Activated CD4-positive, alpha-beta T cell treated with anti-CD3 and anti-CD28 coated beads for 48 hours (primary cell): ENCODE data around the gene EFL1.
A peak's percentile ranks its signal among the peaks of the same experiment; 100 is the strongest.
"Not testable (repeated sequence)": the region's sequence is repeated elsewhere in the genome, so short reads cannot be mapped to it uniquely, and the experiment has no call there.

Source experiments
- DNase-seq: peaks from one replicate; pipeline ENCODE4 v3.0.0-alpha.2; 2020

EFL1 gene

DNA sequence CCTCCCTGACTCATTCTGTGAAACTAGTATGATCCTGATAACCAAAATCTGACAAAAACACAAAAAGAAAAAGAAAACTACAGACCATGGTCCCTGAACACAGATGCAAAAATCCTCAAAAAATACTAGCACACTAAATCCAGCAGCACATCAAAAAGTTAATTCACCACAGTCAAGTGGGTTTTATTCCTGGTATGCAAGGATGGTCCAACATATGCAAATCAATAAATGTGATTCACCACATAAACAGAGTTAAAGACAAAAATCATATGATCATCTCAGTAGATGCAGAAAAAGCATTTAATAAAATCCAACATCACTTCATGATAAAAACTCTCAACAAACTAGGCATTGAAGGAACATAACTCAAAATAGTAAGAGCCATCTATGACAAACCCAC is 12.9 kb upstream of the EFL1 start:
- no peak for DNase-seq

DNA sequence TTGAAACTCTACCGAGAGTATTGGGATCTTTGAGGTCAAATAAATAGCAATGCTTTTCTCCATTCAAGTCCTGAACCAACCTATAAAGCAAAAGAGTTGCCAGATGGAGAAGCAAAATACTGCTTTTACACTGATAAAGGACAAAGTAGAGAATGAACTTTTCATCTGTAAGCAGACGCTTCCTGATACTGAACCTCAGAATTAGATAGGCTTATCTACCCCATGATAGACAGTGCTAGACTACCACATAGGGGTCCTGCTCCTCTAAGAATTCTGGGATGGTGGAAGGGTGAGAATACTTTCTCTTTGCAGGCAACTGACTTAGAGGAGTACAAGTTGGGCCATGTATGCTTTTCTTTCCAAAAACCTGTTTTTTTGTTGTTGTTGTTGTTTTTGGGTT is 9.6 kb upstream of the EFL1 start:
- no peak for DNase-seq

DNA sequence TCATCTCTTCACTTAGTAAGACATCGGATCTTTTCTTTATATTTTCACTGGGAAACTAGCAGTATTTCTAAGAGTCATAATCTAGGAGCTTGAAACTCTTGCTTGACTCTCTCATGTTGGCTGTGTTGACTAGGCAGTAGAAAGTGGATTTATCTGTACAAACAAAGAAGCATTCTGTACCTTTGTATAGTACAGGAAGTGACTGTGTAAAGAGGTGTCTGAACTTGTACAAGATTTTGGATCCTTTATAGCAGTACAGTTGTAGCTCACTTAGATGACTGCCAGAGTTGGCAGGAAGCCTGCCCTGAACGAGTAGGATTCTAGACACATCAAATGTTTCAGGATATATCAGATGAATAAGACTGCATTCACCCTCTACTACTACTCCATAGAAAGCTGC is 5.9 kb upstream of the EFL1 start:
- DNase-seq = not testable (repeated sequence)

DNA sequence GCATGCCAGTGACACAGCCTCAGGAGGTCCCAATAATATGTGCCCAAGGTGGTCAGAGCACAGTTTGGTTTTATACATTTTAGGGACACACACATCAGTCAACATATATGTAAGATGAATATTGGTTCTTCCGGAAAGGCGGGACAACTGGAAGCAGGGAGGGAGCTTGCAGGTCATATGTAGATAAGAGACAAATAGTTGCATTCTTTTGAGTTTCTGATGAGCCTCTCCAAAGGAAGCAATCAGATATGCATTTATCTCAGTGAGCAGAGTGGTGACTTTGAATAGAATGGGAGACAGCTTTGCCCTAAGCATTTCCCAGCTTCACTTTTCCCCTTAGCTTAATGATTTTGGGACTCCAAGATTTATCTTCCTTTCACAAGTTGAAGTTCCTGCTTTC is 4.6 kb upstream of the EFL1 start:
- not testable (repeated sequence) for DNase-seq

DNA sequence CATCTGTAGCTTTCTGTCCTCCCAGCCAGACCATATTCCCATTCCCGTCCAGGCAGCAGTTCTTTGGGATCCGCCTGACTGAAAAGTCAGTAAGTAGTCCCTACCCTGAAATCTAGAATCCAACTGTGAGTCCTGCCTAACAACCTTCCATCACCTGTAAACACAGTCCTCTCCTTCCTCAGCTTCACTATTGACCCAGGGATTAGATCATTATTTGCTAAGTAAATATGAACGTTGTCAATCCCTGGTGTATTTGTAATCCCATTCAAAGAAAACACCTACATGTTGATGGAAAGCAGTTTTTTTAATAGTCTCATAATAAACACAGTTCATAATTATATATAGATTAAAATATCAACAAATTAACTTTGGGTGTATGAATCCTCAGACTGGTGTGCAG is 816 bp upstream of the EFL1 start:
- DNase-seq = no peak

DNA sequence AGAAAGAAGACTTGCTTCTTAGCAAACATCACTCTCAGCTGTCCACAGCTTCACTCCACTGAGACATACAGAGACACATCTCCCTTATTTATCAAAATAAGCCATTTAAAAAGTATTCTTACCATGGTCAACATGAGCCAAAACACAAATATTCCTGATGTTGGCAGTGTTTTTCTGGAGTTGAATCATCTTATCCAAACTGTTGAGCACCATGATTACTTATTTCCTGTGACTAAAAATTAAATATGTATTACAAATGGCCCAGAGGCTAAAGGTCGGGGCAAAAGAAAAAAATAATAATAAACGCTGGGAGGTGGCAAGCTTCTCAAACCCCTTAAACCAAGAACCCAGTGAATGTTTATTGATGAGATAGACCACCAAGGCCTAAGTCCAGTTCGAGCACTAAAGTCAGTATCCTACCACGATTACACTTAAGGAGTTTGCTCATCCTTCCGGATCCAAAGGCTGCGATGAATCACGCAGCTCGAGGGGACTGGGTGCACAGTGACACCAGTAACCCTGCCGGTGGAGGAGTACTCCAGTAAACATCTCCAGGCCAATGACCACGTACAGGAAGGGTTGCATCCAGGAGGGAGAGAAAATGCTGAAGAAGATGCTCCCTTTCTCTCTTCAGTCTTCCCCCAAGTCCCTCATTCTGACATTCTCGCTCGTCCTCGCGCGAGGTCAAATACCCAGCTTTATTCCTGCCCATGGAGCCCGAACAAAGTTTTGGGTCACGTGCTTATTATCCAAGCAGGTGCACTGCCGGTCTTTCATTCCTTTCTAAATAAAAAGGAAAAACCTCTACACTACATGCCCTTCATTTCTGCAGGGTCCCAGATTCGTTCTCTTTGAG is 740 bp downstream of the EFL1 start:
- DNase-seq = peak; percentile 72

DNA sequence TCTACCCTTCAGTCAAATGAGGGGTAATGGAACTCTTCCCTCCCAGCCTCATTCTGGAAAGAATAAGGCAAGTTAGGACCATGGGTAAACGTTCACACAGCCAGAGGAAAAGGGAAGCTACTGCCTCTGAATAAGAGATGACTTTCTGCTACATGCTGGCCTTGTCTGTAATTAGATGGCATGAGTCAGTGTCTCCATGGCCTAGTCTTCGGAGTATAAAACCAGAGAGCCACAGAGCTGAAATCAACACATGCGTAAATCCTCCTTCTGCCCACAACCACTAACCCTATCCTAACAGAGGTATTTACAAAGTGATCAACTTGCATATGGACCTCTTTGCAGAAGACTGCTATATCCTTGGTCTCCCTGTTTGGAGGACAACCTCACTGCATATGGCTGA is 14.3 kb downstream of the EFL1 start:
- not testable (repeated sequence) for DNase-seq

DNA sequence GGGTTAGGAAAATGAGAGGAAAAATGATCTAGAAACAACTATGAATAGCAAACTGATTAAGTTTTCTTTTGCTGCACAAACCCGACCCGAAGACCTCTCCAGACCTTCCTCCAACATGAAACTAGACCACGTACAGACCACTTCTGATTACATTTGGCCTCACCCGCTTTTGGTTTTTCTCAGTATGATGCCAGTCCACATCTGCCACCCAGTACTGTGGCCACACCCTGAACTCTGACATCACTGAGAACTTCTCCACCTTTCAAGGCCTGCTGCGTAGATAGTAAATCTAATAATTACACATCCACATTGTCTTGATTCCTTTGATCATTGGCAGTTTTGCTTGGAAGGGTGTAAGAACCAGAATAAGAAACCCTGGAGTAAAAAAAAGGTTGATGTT is 16.6 kb downstream of the EFL1 start:
- DNase-seq = not testable (repeated sequence)

DNA sequence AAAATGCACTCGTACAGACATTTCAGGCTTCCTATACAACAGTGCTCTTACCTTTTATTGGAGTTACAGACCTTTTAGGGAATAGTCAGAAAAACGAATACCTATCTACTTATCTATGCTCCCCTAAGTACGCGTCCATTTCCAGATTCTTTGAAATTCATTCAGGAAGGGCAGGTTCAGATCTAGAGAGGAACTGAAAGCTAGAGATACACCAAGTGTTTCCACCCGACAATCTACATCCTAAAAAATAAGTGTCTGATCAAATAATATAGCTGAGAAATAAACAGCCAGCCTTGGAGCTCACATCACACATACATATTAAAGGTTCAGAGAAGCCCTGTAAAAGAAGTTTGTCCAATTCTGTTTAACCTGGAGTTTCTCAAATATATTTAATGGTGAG is 18.9 kb downstream of the EFL1 start:
- DNase-seq = not testable (repeated sequence)

DNA sequence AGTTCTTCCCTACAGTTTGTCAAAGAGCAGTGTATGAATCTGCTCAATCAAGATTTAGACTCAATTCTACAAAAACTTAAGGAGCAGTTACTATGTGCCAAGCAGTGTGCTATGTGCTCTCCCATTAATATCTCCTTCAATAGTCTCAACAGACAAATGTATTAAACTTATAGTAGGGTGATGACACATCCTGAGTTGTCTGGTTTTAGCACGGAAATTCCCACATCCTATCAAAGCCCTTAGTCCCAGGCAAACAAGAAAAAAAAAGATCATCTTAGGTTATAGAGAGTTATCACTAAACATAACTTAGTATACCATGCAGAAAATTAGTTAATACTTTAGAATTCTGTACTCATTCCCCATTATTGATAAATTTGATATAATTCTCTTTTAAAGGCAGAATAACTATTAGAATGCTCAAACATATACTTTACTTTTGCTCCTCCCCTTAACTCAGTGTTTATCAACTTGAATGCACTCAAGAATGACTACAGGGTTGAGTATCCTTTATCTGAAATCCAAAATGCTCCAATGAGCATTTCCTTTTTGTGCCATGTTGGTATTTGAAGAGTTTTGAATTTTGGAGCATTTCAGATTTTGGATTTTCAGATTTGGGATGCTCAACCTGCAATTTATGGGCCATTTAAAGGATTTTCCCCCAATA is 20.6 kb downstream of the EFL1 start:
- not testable (repeated sequence) for DNase-seq

DNA sequence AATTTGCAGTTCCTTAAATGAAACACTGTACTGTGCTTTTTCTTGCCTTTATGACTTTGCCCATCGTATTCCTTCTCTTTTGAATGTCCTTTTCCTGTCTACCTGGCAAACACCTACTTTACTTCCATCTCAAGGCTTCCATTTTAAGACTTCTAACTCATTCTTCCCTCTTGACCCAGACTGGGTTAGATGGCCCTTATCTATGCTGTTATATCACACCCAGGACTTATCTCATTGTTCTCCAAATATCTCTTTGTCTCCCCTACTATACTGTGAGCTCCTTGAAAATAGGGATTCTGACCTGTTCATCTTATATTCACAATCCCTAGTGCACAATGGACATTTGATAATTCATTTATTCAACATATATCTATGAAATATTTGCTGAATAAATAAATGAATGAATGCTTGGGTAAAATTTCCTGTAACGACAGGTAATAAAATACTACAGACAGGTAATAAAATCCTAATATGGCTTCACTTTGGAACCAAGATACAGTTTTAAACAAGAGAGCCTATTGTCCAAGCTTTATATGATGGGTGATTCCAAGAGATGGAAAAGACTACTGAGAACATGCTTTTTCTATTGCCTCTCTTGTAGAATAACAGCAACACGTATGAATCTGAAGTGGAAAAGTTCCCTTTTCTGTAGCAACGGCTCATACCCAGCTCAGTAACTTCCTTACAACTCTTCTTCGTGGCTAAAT is 22.7 kb downstream of the EFL1 start:
- no peak for DNase-seq

DNA sequence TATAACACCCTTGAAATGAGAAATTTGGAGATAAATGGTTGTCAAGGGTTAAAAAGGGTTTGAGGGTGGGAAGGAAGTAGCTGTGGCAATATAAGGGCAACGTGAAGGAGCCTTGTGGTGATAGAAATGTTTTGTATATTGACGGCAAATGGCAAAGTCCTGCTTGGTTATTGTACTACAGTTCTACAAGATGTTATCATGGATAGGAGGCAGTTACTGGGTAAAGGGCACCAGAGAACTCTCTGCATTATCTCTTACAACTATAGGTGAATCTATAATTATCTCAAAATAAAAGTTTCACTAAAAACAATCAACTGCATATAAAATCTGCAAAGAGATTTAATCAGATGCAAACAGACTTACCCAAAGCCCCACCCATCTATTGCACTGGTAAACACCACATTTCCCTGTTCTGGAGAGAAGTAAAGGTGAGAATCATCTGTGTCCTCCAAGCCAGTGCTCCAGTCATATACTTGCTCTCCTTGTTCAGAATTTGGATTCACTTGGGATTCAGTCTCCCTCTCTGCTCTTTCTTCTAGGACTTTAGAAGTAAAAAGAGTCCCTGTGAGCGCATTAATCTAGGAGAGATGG is 24.5 kb downstream of the EFL1 start:
- DNase-seq = not testable (repeated sequence)

DNA sequence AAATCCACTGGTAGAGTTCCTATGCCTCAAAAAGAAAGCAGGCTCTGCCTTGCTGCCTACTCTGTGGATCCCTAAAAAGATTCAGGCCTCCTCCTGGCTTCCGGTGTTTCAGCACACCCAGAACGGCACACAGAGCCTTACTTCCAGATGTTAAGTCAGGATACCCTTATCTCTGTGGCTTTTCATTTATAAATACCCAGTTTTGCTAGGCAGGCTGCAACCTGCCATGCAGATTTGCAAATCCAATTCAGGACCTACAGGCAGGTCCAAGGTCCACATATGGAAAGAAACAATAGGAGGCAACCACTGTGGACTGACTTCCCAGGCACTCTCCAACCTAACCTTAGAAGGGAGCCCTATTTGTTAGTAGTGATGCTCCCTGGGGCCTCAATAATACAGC is 30.7 kb downstream of the EFL1 start:
- DNase-seq = no peak

DNA sequence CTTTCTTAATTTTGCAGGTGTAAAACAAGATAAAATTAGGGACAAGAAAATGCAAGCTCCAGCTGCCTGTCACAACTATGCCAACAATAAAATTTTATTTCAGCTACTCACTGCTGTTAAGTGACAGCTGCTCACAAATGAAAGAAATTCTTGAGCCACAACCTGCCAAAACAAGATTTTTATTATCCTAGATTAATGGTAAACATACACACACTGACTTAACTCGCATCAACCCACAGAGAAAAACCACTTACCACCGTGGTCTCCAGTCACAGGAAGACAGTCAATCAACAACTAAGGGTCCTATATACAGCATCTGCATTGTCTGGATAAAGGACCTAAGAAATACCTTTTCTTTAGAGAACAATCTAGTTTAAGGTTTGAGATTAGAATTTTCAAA is 31.3 kb downstream of the EFL1 start:
- DNase-seq = no peak

DNA sequence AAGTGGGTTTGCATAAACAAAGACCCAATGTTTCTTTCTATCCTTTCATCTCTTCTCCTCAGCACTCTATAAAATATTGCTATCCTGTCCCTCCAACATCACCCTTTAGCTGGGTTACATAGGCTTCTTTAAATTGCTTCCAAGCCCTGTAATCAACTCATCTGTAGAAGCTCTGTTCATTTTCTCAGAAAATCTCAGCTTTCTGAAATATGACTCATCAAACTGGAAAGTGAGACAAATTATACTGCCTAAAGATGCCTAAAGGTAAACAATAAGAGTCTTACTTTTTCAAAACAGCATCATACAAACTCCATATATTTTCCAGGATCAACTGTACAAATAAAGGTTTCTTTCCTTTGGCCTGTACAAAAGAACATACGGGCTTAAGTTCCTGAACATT is 33.8 kb downstream of the EFL1 start:
- no peak for DNase-seq

DNA sequence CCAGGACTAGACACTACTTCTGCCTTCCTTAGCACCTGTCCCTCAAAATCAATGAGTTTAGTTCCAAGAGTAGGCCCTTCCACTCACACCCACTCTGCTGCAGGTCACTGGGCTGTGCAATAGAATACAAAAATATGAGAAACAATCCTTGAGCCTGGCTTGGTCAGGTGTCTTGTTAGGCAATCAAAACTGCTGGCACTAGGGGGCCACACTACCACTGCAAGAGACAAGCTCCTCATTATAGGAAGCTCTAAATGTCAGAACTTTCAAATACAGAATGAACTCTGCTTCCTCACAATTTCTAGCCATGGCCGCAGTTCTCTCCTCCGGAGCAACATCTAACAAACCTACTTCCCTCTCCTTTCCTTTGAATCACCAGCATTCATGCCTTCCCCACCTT is 41.0 kb downstream of the EFL1 start:
- DNase-seq = peak; percentile 21

DNA sequence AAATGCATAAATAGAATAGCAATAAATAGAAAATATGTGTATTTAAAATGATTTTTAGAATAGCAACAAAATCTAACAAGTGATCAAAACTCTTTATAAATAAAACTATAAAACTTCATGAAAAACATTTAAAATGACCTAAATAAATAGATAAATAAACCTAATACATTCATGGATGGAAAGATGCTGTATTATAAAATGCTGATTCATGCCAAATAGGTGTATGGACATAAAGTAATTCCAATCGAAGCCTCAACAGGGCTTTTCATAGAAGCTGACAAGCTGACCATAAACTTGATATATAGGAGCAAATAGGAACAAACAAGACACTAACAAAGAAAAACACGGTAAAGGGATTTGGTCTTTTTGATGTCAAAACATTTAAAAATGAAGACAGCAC is 46.4 kb downstream of the EFL1 start:
- DNase-seq = not testable (repeated sequence)

DNA sequence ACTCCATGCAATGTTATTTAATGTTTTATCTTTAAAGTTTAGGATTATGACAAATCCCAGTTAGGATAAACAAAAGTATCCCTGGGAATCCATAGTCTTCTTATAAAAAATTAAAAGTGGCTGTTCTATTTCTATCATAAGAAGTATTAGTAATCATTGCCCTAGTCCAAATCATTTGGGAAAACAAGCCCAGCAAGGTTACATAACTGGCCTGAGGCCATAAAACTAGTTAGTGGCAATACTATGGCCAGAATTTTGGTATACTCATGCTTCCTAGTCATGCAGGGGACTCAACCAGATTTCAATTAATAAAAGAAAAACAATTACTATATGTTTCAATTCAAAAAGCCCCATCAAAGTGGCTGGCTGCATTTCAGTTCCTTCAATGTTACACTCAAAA is 50.3 kb downstream of the EFL1 start:
- DNase-seq = not testable (repeated sequence)

DNA sequence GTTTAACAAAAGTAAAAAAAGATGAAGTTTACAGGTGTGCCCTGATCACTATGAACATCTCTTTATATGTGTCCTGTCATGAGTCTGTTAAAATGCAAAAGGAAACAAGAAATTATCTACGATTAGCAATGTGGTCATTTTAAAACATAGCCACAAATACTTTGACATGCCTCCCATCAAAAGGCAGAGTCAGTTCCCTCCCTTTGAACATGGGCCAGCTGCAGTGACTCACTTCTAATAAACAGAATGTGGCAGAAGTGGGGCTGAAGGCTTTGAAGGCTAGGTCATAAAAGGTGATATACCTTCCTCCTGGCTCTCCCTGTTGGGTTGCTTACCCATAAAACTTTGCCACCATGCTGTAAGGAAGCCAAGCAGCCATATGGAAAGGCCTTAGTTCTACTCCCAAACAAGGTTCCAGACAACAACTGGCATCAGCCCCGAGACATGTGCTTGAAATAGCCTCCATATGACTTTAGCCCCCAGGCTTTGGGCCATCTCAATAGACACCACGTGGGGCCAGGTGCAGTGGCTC is 52.4 kb downstream of the EFL1 start:
- DNase-seq = not testable (repeated sequence)

DNA sequence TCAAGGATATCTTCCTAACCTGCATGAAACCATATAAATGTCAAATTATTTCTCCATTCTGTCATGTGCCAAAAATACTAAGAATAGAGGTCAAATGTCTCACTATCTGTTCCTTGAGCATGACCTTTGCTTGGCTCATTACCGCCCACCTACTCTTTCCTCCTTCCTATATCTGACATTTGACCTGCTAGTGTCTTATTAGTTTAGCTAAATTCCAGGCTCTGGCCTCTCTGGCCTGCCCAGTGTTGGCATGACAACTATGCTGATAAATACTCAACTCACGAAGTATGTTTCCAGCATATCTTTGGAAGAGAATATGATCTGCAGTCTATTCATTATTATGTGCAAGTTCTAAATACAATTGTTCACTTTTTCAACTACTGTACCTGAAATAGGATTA is 58.0 kb downstream of the EFL1 start:
- DNase-seq = not testable (repeated sequence)

DNA sequence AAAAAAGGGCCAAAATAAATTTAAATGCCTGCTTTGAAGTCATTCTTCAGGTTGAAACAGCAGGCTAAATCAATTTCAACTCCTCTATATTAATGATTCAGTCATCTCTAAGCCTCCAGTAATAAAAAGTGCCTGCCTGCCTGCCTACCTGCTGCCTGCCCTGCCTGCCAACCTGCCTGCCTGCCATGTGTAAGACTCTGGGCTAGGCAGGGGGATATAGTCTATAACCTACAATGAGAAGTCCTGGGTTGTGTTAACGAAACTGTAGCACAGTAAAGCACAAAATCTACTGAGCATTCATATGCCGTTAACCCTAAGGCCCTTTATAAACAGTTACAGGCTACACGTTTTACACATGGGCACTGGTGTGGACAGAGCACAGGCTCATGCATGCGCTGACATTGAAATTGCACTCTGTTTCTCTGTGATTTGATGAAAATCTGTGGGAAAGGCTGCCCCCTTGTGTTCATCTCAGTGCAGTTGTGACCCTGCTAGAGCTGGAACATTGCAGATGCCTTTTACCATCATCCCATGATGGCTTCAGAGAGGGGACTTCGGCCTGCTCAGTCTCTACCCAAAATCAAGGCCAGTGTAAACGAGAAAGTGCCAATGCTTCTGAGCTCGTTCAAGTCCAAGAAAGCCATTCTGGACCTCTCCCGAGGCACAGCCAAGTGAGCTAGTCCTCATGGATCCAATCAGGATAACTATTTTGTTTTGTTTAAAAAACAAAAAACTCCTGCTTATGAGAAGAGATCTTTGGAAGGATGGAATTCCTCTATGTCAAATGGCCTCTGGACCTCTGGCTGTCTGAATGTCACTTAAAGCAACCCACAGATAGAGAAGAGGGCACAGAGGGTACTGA is 64.6 kb downstream of the EFL1 start:
- DNase-seq = peak; percentile 69

DNA sequence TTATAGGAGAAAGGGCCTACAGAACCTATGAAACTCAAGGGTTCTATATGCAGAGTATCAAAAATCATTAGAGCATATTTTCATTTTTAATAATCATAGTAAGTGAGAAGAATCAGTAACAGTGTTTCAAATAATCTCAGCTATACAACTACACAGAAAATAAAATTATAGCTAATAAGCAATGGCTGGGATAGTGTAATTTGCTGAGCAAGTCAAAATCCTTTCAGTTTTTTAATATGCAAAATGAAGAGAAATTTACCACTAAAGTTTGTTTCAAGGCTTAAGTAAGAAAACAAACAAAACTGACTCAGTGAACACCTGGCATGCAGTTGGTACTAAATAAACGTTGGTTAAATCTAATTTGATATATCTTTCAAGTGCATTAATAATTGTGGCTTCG is 66.2 kb downstream of the EFL1 start:
- no peak for DNase-seq
